Hepatocyte (in vitro differentiated cells): ENCODE data around the gene ARHGDIG.

Experiments
- EZH2phosphoT487 ChIP-seq: fragments of 200-600 bp; sonication (generic); IDR thresholded peaks from one replicate; pipeline ENCODE4 v1.6.1; 2018; ENCODE audit warnings: antibody characterized with exemption, mild to moderate bottlenecking, low read depth, moderate library complexity; ENCODE audit not compliant: unreplicated experiment, severe bottlenecking
- TF ChIP-seq, protein P1 (sequence below): fragments of 200-600 bp; sonication (generic); IDR thresholded peaks from 2 replicates; pipeline ENCODE4 v1.5.1; 2016; ENCODE audit warnings: antibody characterized with exemption, mild to moderate bottlenecking; ENCODE audit not compliant: poor library complexity

DNA sequence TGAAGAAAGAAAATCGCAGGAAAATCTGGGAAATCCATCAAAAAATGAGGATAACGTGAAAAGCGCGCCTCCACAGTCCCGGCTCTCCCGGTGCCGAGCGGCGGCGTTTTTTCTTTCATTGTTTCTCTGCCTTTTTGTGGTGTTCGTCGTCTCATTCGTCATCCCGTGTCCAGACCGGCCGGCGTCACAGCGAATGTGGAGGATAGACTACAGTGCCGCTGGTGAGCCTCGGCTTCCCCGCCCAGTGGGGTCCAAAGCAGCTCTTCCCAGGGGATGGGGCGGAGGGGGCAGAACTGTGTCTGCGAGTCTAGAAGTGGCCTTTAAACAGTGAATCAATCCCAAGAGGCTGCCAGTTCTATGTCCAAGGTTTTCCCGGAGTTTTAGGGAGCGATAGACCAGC, 25.9 kb upstream of the ARHGDIG start:
- TF ChIP-seq, protein P1, sequence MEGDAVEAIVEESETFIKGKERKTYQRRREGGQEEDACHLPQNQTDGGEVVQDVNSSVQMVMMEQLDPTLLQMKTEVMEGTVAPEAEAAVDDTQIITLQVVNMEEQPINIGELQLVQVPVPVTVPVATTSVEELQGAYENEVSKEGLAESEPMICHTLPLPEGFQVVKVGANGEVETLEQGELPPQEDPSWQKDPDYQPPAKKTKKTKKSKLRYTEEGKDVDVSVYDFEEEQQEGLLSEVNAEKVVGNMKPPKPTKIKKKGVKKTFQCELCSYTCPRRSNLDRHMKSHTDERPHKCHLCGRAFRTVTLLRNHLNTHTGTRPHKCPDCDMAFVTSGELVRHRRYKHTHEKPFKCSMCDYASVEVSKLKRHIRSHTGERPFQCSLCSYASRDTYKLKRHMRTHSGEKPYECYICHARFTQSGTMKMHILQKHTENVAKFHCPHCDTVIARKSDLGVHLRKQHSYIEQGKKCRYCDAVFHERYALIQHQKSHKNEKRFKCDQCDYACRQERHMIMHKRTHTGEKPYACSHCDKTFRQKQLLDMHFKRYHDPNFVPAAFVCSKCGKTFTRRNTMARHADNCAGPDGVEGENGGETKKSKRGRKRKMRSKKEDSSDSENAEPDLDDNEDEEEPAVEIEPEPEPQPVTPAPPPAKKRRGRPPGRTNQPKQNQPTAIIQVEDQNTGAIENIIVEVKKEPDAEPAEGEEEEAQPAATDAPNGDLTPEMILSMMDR: no peak
- no peak for TF ChIP-seq EZH2phosphoT487
